Panc1 (cell line): Measurements from ENCODE around the gene PITPNM2.

Source experiments
- POLR2AphosphoS5 ChIP-seq: IDR thresholded peaks from 2 replicates; pipeline ENCODE4 v1.6.1; 2012; ENCODE audit warnings: mild to moderate bottlenecking, low read depth, low read length, moderate library complexity
- TCF7L2 ChIP-seq: IDR thresholded peaks from 2 replicates; pipeline ENCODE4 v1.6.1; 2011; ENCODE audit warnings: mild to moderate bottlenecking, low read depth, low read length, inconsistent platforms
- TF ChIP-seq, protein P1 (sequence below): fragments of 450-650 bp; IDR thresholded peaks from 2 replicates; pipeline ENCODE4 v1.5.1; 2017; ENCODE audit warnings: mild to moderate bottlenecking
- TF ChIP-seq, protein P2 (sequence below), 2 experiments: IDR thresholded peaks; 2 replicates each; pipeline ENCODE4 v1.6.1; 2011 to 2012; ENCODE audit warnings: low read depth in 2 of 2, control low read depth in 1 of 2, low read length in 1 of 2, mild to moderate bottlenecking in 1 of 2, moderate library complexity in 1 of 2; ENCODE audit not compliant: insufficient read depth in 1 of 2

DNA sequence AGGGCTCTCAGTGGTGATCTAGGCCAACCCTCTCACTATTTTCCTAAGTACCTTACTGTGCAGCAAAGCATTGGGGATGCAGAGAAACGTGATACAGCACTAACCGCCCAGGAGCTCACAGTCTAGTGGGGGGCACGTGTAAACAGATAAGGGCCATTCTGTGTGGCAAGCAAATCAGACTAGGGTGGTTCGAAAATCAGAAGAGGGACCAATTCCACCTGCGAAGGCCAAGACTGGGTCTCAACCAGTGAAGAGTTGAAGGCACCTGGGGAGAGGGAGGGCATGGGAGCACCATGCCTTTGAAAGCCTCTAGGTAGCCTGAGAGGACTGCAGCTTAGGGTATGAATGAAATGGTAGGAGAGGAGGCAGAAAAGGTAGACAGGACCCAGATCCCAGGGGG, 2.2 kb downstream of the PITPNM2 start:
- TF ChIP-seq, protein P1, sequence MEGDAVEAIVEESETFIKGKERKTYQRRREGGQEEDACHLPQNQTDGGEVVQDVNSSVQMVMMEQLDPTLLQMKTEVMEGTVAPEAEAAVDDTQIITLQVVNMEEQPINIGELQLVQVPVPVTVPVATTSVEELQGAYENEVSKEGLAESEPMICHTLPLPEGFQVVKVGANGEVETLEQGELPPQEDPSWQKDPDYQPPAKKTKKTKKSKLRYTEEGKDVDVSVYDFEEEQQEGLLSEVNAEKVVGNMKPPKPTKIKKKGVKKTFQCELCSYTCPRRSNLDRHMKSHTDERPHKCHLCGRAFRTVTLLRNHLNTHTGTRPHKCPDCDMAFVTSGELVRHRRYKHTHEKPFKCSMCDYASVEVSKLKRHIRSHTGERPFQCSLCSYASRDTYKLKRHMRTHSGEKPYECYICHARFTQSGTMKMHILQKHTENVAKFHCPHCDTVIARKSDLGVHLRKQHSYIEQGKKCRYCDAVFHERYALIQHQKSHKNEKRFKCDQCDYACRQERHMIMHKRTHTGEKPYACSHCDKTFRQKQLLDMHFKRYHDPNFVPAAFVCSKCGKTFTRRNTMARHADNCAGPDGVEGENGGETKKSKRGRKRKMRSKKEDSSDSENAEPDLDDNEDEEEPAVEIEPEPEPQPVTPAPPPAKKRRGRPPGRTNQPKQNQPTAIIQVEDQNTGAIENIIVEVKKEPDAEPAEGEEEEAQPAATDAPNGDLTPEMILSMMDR, result no peak
- TF ChIP-seq POLR2AphosphoS5 (no peak), TCF7L2 (no peak)
- TF ChIP-seq, protein P2, sequence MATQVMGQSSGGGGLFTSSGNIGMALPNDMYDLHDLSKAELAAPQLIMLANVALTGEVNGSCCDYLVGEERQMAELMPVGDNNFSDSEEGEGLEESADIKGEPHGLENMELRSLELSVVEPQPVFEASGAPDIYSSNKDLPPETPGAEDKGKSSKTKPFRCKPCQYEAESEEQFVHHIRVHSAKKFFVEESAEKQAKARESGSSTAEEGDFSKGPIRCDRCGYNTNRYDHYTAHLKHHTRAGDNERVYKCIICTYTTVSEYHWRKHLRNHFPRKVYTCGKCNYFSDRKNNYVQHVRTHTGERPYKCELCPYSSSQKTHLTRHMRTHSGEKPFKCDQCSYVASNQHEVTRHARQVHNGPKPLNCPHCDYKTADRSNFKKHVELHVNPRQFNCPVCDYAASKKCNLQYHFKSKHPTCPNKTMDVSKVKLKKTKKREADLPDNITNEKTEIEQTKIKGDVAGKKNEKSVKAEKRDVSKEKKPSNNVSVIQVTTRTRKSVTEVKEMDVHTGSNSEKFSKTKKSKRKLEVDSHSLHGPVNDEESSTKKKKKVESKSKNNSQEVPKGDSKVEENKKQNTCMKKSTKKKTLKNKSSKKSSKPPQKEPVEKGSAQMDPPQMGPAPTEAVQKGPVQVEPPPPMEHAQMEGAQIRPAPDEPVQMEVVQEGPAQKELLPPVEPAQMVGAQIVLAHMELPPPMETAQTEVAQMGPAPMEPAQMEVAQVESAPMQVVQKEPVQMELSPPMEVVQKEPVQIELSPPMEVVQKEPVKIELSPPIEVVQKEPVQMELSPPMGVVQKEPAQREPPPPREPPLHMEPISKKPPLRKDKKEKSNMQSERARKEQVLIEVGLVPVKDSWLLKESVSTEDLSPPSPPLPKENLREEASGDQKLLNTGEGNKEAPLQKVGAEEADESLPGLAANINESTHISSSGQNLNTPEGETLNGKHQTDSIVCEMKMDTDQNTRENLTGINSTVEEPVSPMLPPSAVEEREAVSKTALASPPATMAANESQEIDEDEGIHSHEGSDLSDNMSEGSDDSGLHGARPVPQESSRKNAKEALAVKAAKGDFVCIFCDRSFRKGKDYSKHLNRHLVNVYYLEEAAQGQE (IDR thresholded peaks at IDR 0.05; ENCODE audit: insufficient read depth in 1 of 2, low read depth in 2 of 2, low read length in 1 of 2), result no peak
